ENCODE measurements around the gene KRTAP12-3.

KRTAP12-3 gene

GRCh38 chr21:44612029-44612486, 45.7 kb upstream of the KRTAP12-3 start, which contains the start of gene KRTAP10-8:
Gene KRTAP10-8 (plus strand): TSS chr21:44612079. CDS start chr21:44612101, 22 bp downstream.
- Histone ChIP-seq H3K4me3 (IDR thresholded peaks at IDR 0.05; ENCODE audit: insufficient read depth, low read depth, low read length) (no peak within 1 kb of the TSS), H3K4me1 (ENCODE audit: low read depth, poor library complexity, severe bottlenecking) (no peaks in the 10 kb centered on the region), H3K79me2 (ENCODE audit: insufficient read depth, low read depth) (no peaks in the 10 kb centered on the region), H3K4me2 (no peak within 1 kb of the TSS), H3K27me3 (ENCODE audit: insufficient read depth, low read depth) (peaks cover 22% of the 10 kb centered on the region), H3K9ac (no peak within 1 kb of the TSS), H2AFZ (ENCODE audit: low read depth) (no peak within 1 kb of the TSS), H3K36me3 (ENCODE audit: insufficient read depth) (no peaks in the 10 kb centered on the region), H4K20me1 (ENCODE audit: insufficient read depth) (no peaks in the 10 kb centered on the region), H3K27ac (no peak within 1 kb of the TSS)
- no peak for TF ChIP-seq CTCF (conservative IDR thresholded peaks at IDR 0.05; ENCODE audit: low read depth, low read length)

- Histone ChIP-seq H2AFZ (ENCODE audit: low read depth) (no peak overlapping the region), H3K9ac (no peak overlapping the region), H3K27ac (no peak overlapping the region), H3K4me2 (no peak overlapping the region), H3K4me3 (IDR thresholded peaks at IDR 0.05; ENCODE audit: insufficient read depth, low read depth, low read length) (no peak overlapping the region), H3K79me2 (ENCODE audit: insufficient read depth, low read depth) (no peaks in the 10 kb centered on the region), H4K20me1 (ENCODE audit: insufficient read depth) (no peaks in the 10 kb centered on the region), H3K4me1 (ENCODE audit: low read depth, poor library complexity, severe bottlenecking) (no peaks in the 10 kb centered on the region), H3K27me3 (ENCODE audit: insufficient read depth, low read depth) (peaks cover 22% of the 10 kb centered on the region), H3K36me3 (ENCODE audit: insufficient read depth) (no peaks in the 10 kb centered on the region)
- no peak for TF ChIP-seq CTCF (conservative IDR thresholded peaks at IDR 0.05; ENCODE audit: low read depth, low read length)
These were observed 45.0 kb upstream of the KRTAP12-3 start for GRCh38 chr21:44612669-44613229.

GRCh38 chr21:44613386-44614155, 44.2 kb upstream of the KRTAP12-3 start:
- H2AFZ ChIP-seq (ENCODE audit: low read depth) = no peak overlapping the region
- no peaks in the 10 kb centered on the region for H4K20me1 ChIP-seq (ENCODE audit: insufficient read depth)
- no peaks in the 10 kb centered on the region for H3K4me1 ChIP-seq (ENCODE audit: low read depth, poor library complexity, severe bottlenecking)
- peaks cover 24% of the 10 kb centered on the region for H3K27me3 ChIP-seq (ENCODE audit: insufficient read depth, low read depth)
- H3K9ac ChIP-seq = no peak overlapping the region
- no peak overlapping the region for H3K27ac ChIP-seq
- no peaks in the 10 kb centered on the region for H3K36me3 ChIP-seq (ENCODE audit: insufficient read depth)
- H3K4me2 ChIP-seq = no peak overlapping the region
- no peaks in the 10 kb centered on the region for H3K79me2 ChIP-seq (ENCODE audit: insufficient read depth, low read depth)
- no peak for TF ChIP-seq CTCF (conservative IDR thresholded peaks at IDR 0.05; ENCODE audit: low read depth, low read length)
- no peak overlapping the region for H3K4me3 ChIP-seq (IDR thresholded peaks at IDR 0.05; ENCODE audit: insufficient read depth, low read depth, low read length)

GRCh38 chr21:44614161-44614631, 43.5 kb upstream of the KRTAP12-3 start:
- Histone ChIP-seq H3K27me3 (ENCODE audit: insufficient read depth, low read depth) (peaks cover 30% of the 10 kb centered on the region), H3K4me1 (ENCODE audit: low read depth, poor library complexity, severe bottlenecking) (no peaks in the 10 kb centered on the region)

More at GRCh38 chr21:44614161-44614631, 43.5 kb upstream of the KRTAP12-3 start:
- Histone ChIP-seq H3K9ac (no peak overlapping the region), H4K20me1 (ENCODE audit: insufficient read depth) (no peaks in the 10 kb centered on the region), H2AFZ (ENCODE audit: low read depth) (no peak overlapping the region), H3K4me2 (no peak overlapping the region), H3K36me3 (ENCODE audit: insufficient read depth) (no peaks in the 10 kb centered on the region), H3K79me2 (ENCODE audit: insufficient read depth, low read depth) (no peaks in the 10 kb centered on the region), H3K27ac (no peak overlapping the region), H3K4me3 (IDR thresholded peaks at IDR 0.05; ENCODE audit: insufficient read depth, low read depth, low read length) (no peak overlapping the region)
- no peak for TF ChIP-seq CTCF (conservative IDR thresholded peaks at IDR 0.05; ENCODE audit: low read depth, low read length)
